ENCODE data around the gene PRSS33. TPM values are rescaled to one million over a fixed set of nuclear protein-coding genes. Genes with fewer than 3 reads are reported as not detected.

The PRSS33 gene
- total RNA-seq, 2 donors from 2014 or later, result not detected

DNA sequence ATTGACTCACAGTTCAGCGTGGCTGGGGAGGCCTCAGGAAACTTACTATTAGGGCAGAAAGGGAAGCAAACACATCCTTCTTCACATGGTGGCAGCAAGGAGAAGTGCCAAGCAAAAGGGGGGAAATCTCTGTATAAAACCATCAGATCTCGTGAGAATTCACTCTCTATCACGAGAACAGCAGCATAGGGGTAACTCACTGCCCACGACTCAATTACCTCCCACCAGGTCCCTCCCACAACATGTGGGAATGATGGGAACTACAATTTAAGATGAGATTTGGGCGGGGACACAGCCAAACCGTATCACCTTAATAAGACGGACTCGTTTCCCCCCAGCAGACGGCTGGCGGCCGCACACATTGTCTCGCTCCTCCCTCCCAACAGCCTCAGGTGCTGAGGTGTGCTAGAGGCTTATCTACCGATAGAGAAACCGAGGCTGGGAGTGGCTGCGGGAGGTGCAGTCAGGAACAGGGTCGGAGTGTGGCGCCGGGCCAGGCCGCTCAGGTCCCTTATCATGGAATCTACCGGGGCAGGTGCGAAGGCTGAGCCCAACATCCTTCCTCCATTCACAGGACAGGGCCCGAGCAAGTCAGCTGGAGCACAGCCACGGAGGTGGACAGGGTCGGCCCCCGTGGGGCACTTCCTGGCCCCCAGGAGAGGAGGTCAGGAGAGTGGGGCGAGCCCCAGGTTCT lies 37.8 kb upstream of the PRSS33 start:
- H3K27ac Mint-ChIP-seq, result no peak overlapping the region
- ATAC-seq (no peak), DNase-seq (ENCODE audit: low spot score in 2 of 2) (peak in 1 of 2 donors; percentile 44)
- H3K36me3 Mint-ChIP-seq, result no peaks in the 10 kb centered on the region
- H3K9me3 Mint-ChIP-seq, result no peaks in the 10 kb centered on the region

- DNase-seq (ENCODE audit: low spot score in 2 of 2), result peak in 1 of 2 donors; percentile 45
- Mint-ChIP-seq H3K36me3 (no peaks in the 10 kb centered on the region), H3K9me3 (no peaks in the 10 kb centered on the region), H3K27ac (no peak overlapping the region)
- ATAC-seq, result no peak
Observed at GRCh38 chr16:2824626-2825025, 37.3 kb upstream of the PRSS33 start.

DNA sequence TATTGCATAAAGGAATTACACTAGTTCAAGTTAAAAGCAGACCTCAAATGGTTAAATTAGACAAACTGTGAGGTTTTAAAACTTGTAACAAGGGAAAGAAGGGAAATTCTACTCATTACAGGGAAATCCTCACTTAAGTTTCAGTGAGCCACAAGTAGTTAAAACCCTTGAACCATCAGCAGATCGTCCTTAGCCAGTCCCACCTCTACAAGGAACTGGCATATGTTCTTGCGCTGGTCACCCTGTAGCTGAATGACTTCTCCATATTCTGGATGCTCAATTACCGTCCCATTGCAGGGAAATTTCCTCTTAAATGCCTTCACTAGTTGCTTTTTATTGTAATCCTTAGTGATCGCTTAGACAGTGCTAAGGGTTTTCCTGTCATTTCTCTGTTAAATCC lies 35.1 kb upstream of the PRSS33 start:
- no peak for ATAC-seq
- peak in 1 of 2 donors; percentile 21 for DNase-seq (ENCODE audit: low spot score in 2 of 2)
- Mint-ChIP-seq H3K27ac (no peak overlapping the region), H3K9me3 (no peaks in the 10 kb centered on the region), H3K36me3 (no peaks in the 10 kb centered on the region)

- Mint-ChIP-seq H3K36me3 (no peaks in the 10 kb centered on the region), H3K27ac (peak overlapping the region in 1 of 2 donors; percentile 36), H3K9me3 (no peaks in the 10 kb centered on the region)
- peak in 1 of 2 donors; percentile 43 for DNase-seq (ENCODE audit: low spot score in 2 of 2)
- no peak for ATAC-seq
Observed at GRCh38 chr16:2822158-2822495, 34.8 kb upstream of the PRSS33 start.

DNA sequence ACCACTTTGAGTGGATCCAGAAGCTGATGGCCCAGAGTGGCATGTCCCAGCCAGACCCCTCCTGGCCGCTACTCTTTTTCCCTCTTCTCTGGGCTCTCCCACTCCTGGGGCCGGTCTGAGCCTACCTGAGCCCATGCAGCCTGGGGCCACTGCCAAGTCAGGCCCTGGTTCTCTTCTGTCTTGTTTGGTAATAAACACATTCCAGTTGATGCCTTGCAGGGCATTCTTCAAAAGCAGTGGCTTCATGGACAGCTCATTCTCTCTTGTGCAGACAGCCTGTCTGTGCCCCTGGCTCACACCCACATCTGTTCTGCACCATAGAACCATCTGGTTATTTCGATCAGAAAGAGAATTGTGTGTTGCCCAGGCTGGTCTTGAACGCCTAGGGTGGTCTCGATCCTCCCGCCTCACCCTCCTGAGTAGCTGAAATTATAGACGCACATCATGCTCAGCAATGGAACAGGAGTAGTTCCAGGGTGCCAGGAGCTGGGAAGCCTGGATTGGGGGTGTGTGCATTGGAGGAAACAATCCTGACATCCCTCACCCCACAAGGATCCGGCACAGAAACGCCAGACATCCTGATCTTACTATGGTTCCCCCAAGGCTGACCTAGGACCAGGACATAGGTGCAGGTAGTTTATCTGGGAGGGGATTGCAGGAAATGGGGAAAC lies 34.3 kb upstream of the PRSS33 start:
- DNase-seq (ENCODE audit: low spot score in 2 of 2), result peak in 1 of 2 donors; percentile 25
- H3K9me3 Mint-ChIP-seq, result no peaks in the 10 kb centered on the region

GRCh38 chr16:2820836-2821486 lies 33.6 kb upstream of the PRSS33 start:
- DNase-seq (ENCODE audit: low spot score in 2 of 2), result peak in 1 of 2 donors; percentile 46
- ATAC-seq, result no peak
- Mint-ChIP-seq H3K36me3 (no peaks in the 10 kb centered on the region), H3K27ac (no peak overlapping the region), H3K9me3 (no peaks in the 10 kb centered on the region)

More for the DNA sequence above, 34.3 kb upstream of the PRSS33 start:
- ATAC-seq, result no peak
- Mint-ChIP-seq H3K27ac (peak overlapping the region in 1 of 2 donors; percentile 36), H3K36me3 (no peaks in the 10 kb centered on the region)

DNA sequence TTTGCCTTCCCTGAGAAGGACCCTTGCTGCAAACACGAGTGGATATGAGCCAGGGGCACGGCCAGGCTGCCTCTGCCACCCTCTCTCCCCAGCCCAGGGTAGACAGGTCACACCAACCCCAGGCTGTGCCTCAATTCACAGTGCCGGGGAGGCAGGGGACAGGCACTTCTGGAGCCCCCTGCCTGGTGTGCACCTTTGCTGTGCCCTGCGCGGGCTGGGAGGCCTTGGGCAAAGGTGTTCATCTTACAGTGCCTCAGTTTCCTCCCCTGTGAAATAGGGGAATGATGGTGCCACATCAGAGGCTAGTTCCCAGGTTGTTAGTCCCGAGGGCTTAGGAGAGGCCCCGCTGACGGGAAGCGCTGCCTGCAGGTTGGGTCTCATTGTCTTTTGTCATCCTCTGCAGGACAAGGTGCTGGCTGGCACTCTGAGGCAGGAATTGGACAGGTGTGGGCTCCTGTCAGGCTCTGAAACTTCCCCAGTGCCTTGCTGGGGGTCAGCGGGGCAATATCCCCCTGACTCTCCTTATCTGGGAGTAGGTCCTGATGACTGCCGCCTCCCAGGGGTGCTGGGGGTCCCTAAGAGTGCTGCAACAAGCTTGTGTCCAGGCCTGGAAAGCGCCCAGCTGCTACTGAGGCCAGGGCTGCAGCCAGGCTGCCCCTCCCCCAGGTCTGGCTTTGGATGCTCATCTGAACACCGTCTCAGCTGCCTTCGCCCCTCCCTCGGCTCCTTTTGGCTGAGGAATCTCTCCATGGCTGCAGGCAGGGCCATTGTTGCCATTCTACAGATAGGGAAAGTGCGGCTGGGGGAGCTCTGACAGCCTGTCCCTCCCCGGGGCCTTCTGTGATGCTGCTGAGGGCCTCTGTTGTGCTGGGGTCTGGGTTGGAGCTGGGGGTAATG lies 32.8 kb upstream of the PRSS33 start:
- DNase-seq (ENCODE audit: low spot score in 2 of 2) (peak in 1 of 2 donors; percentile 46), ATAC-seq (no peak)
- Mint-ChIP-seq H3K27ac (no peak overlapping the region), H3K36me3 (no peaks in the 10 kb centered on the region), H3K9me3 (no peaks in the 10 kb centered on the region)

- Mint-ChIP-seq H3K36me3 (no peaks in the 10 kb centered on the region), H3K9me3 (no peaks in the 10 kb centered on the region), H3K27ac (no peak overlapping the region)
- DNase-seq (ENCODE audit: low spot score in 2 of 2) (peak in 1 of 2 donors; percentile 25), ATAC-seq (no peak)
Observed at GRCh38 chr16:2819179-2819938, 32.0 kb upstream of the PRSS33 start.

- H3K9me3 Mint-ChIP-seq, result no peaks in the 10 kb centered on the region
- peak in 1 of 2 donors; percentile 47 for DNase-seq (ENCODE audit: low spot score in 2 of 2)
- no peaks in the 10 kb centered on the region for H3K36me3 Mint-ChIP-seq
- H3K27ac Mint-ChIP-seq, result no peak overlapping the region
- ATAC-seq, result no peak
Observed at GRCh38 chr16:2818272-2818876, 31.0 kb upstream of the PRSS33 start.

DNA sequence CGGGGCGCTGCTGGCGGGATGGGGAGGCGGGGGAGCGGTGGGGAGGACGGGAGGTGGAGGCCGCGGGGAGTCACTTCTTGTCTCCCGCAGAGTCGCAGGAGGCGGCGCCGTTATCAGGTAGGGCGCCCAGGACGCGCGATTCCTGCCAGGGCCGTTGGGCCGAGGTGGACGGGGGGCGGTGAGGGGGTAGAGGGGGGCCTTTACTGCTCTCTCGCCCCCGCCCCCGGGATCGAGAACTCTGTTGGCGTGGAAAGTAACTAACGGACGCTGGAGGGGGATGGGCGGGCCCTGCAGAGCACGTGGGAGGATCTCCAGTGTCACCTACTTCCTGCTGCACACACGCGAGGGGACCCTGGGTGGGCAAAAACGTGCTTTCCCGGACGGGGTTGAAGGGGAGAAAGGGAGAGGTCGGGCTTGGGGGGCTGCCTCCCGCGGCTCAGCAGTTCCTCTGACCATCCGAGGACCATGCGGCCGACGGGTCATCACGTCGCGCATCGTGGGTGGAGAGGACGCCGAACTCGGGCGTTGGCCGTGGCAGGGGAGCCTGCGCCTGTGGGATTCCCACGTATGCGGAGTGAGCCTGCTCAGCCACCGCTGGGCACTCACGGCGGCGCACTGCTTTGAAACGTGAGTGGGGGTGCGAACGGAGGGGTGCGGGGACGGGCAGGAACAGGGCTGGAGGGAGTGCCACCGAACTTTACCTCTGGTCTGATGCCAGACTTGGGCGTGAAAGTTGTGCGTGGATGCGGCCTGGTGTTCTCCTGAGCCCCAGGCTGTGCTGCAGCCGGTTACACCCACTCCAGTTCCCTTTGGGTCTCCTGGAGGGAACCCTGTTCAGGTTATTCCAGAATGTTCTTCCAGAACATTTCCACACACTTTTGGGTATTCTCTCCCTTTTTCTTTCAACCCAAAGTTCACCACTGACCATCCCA lies 30.2 kb upstream of the PRSS33 start:
- Mint-ChIP-seq H3K9me3 (no peaks in the 10 kb centered on the region), H3K27ac (no peak overlapping the region), H3K36me3 (no peaks in the 10 kb centered on the region)
- DNase-seq (ENCODE audit: low spot score in 2 of 2), result peak in 1 of 2 donors; percentile 53
- ATAC-seq, result no peak

- Mint-ChIP-seq H3K36me3 (no peaks in the 10 kb centered on the region), H3K27ac (no peak within 1 kb of the TSS), H3K9me3 (no peaks in the 10 kb centered on the region)
- DNase-seq (ENCODE audit: low spot score in 2 of 2), result peak in 1 of 2 donors; percentile 54
- ATAC-seq, result peak in 1 of 2 donors; percentile 44
Observed at GRCh38 chr16:2816751-2817339, 29.5 kb upstream of the PRSS33 start, which contains the start of gene PRSS21. Gene PRSS21 (plus strand): TSS chr16:2817237. CDS start chr16:2817269, 32 bp downstream.

- DNase-seq (ENCODE audit: low spot score in 2 of 2), result peak in 1 of 2 donors; percentile 39
- ATAC-seq, result no peak
Observed at GRCh38 chr16:2815299-2815771, 28.0 kb upstream of the PRSS33 start.

GRCh38 chr16:2814551-2815298 lies 27.4 kb upstream of the PRSS33 start:
- H3K9me3 Mint-ChIP-seq, result no peaks in the 10 kb centered on the region
- H3K27ac Mint-ChIP-seq, result no peak overlapping the region
- H3K36me3 Mint-ChIP-seq, result no peaks in the 10 kb centered on the region
- DNase-seq (ENCODE audit: low spot score in 2 of 2), result peak in 1 of 2 donors; percentile 46
- no peak for ATAC-seq

More at GRCh38 chr16:2815299-2815771, 28.0 kb upstream of the PRSS33 start:
- no peaks in the 10 kb centered on the region for H3K9me3 Mint-ChIP-seq
- H3K27ac Mint-ChIP-seq, result no peak overlapping the region
- no peaks in the 10 kb centered on the region for H3K36me3 Mint-ChIP-seq
